Muscle of arm (tissue), 12 donors: Measurements from ENCODE around the gene PTPRN2. TPM values are rescaled to one million over a fixed set of nuclear protein-coding genes. Genes with fewer than 3 reads are reported as not detected.
"Not testable (repeated sequence)": the region's sequence is repeated elsewhere in the genome, so short reads cannot be mapped to it uniquely, and the experiment has no call there.

Experiments used
- DNase-seq: peaks from one replicate; pipeline ENCODE4 v3.0.0-alpha.2; 2013
- polyA plus RNA-seq, 12 donors: library from polyadenylated mRNA; unstranded; fragments of 120-200 nt; gene quantifications; one replicate each; pipeline ENCODE4 v1.2.1, GENCODE V29; 2013; ENCODE audit not compliant: insufficient read length in 12 of 12

The PTPRN2 gene
- polyA plus RNA-seq, 12 donors = 1.6 to 8.7 (median 2.3) TPM; not detected in 1

DNA sequence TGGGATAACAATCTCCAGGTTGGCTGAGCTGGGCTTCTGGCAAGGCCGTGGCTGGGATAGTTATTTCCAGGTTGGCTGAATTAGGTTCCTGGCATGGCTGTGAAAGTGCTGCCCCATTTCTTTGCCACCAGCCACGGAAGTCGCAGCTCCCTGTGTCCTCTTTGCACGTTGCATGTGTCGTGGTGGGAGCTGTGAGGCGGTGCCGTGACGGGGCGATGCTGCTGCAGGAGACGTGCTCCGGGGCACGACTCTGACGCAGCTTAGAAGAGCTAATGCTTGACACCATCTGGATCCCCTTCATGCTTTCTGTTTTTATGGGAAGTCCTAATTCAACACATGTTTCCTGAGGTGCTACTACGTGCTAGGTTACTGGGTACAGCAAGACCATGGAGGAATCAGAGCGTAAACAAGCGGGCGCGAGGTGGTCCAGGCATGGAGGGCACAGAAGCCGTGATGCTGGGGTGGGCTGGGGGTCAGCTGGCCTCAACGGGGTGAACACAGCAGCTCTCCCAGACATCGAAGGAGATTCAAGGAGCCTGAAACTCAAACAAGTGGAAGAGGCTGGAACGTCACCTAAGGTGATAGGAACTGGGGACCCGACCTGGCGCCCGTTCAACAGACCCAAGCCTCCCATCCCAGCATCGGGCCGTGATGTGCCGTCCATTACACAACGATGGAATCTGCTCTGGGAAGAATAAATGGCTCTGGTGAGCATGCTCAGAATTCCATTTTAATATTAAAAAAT is 843.7 kb downstream of the PTPRN2 start:
- no peak for DNase-seq

DNA sequence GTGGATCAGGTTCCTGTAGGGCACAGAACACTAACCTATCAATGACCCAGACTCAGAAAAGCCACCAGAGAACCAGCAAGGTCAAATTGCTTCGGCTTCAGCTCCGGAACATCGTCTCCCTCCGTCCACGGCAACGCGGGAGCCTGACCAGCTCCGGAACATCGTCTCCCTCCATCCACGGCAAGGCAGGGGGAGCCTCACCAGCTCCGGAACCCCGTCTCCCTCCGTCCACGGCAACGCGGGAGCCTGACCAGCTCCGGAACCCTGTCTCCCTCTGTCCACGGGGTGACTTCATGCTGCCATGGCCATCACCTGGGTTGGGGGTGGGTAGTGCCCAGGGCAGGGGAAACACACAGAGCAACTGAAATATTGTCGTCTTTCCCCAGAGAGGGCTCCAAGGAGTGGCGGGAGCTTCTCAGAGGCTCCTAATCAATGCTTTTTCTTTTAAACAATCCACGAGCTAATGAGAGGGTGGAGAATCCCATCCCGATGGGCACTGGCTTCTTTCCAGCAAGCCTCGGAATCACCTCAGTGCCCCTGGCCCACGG is 847.3 kb downstream of the PTPRN2 start:
- no peak for DNase-seq

DNA sequence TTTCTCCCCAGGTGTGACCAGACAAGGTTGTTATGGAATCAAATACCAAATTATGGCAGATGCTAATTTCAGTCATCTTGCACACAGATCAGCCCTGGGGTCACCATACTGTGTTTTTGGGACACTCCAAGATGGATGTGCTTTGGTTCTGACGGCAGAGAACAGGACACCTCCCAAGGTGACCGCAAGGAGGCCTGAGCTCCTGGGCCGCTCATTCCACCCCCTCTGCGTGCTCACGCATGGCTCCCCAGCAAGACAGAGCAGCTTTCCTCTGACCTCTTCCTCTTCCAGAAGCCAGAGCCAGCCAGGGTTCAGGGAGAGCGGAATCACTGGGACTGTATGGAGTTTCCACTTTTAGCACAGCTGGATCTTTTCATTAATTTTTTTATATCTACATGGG is 848.0 kb downstream of the PTPRN2 start:
- no peak for DNase-seq

DNA sequence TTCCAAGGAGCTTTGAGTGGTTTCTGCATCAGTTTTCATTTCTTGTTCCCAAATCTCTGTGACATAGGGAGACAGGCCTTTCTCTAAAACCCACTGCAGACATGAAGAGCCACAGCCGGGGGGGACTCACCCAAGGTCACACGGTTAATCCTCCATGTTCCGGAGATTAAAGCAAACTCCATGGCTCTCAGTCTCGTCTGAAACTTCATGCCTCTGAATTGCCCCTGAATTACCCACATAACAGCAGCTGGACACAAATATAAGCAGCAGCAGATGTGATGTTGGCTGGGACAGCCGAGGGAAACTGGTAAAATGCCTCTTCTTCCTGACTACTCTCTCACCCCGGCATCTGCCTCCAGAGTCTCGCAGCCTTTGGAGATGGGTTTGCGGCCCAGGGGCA is 848.6 kb downstream of the PTPRN2 start:
- DNase-seq = peak; percentile 2

DNA sequence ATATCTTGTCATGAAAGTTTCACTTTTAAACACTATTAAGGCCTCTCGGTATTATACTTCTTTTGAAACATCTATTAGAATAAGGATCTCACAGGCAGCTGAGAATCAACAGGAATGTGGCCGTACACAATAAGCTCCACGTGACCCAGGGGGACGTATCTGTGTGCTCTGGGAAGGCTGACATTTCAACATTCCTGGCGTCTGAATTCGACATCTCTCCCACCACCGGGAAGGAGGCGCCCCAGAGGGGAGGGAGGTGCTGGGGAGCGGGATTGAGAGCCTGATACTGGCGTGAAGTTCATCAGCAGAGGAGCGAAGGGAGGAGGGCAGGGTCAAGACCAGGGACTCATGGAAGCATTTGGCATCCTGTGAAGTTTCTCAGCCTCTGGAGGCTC is 849.6 kb downstream of the PTPRN2 start:
- peak; percentile 15 for DNase-seq

DNA sequence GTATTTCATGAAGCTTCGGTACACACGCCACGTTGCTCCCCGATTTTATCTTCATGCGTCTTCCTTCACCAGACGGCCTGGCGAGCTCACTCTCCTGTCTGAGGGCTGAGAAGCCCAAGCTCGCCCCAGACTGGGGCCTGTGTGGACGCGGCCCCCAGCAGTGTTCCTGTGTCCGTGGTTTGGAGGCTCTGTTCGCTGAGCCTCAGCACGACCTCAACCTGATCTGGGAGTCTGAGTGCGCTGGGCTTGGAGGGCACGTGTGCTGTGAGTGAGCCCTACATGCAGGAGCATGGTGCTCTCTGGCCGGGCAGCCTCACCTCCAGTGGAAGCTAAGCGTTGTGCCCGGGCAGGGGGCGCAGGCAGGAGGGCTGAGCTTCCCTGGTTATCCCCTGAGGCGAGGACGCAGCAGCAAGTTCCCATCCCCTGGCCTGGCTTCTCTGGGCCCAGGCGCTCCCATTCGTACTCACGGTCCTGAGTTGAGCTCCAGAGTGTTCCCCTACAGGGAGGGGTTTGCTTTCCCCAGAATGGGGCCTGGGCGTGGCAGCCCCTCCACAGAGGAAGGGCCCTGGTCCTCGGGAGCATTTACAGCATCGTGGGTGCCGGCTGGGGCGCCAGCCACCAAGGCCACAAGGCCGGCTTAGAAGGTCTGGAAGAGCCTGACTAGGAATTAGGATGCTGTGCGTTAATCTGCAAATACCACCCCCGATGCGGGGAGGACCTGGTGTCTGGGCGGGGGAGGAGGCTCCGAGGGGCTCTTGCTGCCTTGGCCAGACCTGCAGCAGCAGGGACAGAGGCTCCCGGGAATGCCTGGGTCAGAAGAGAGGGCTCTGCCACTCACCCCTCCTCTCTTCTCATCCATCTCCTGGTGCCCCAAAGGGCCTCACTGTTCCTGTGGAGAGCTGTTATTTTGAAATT is 850.2 kb downstream of the PTPRN2 start:
- DNase-seq = no peak

DNA sequence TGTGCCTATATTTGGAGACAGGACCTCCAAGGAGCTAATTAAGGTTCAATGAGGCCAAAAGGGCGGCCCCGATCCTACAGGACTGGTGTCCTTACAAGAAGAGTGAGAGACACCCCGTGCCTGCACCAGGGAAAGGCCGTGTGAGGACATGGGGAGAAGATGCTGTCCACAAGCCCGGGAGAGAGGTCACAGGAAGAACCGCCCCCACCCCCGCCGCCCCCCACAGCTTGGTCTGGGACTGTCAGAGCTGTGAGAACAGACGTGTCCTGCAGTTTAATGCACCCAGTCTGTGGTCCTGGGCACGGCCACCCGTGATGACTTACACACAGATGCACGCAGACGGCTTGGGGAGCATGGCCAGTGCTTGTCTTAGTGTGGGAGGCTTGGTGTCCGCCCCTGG is 851.3 kb downstream of the PTPRN2 start:
- no peak for DNase-seq

DNA sequence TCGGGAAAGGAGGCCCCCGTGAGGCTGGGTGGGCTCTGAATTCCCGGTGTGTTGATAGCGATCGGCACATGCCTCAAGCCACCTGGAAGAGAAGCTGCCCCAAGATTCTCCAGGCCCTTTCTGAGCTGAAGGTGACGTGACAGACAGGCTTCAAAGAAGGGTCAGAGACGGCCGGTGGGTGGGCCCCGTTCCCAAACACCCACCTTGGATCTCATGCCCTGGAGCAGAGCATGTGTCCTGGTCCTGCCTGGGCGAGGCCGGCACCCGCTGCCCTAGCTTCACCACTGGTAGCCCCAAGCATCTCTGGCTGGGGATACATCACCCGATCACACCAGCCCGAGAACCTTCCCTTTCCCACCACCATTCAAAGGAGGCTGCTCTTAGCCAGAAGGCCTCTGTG is 851.8 kb downstream of the PTPRN2 start:
- DNase-seq = no peak

DNA sequence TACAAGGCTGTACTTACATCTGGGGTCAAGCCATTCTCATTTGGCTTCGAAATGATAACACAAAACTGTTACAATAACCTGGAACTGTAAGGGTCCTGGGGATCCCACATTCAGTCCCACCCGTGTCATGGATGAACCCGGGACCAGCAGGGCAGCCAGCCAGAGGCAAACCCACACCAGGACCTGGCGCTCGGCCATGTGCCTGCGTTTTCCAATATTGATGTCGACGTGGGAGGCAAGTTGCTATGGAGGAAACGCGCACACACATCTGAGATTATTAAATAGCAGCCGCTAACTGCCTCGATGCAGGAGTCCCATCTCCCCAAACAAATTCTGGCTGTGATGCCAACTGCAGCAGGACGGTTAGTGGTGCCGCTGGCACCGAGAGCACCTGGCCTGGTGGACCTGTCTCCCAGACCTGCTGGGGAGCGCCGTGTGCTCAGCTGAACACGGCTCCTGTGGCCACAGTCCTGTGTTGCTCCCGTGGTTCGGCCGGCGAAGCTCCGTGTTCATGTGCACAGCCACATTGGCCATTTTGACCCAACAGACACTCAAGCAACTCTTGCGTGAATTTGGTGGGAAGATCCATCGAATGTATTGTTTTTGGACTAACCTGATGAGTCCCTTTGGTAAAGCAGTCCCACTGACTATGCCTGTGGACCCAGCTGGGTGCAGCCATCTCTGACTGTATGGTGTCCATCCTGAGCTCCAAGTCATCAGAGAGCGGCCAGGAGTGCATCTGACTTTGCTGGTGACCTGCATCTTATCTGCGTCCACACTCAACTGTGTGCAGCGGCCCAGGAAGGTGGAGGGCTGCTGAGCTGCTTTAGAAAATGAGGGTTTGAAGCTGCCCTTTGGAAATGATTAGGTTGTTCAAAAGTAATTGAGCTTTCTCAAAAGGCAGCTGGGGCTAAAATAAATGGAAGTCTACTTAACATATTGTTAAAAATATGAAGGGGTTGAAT is 852.7 kb downstream of the PTPRN2 start:
- no peak for DNase-seq

DNA sequence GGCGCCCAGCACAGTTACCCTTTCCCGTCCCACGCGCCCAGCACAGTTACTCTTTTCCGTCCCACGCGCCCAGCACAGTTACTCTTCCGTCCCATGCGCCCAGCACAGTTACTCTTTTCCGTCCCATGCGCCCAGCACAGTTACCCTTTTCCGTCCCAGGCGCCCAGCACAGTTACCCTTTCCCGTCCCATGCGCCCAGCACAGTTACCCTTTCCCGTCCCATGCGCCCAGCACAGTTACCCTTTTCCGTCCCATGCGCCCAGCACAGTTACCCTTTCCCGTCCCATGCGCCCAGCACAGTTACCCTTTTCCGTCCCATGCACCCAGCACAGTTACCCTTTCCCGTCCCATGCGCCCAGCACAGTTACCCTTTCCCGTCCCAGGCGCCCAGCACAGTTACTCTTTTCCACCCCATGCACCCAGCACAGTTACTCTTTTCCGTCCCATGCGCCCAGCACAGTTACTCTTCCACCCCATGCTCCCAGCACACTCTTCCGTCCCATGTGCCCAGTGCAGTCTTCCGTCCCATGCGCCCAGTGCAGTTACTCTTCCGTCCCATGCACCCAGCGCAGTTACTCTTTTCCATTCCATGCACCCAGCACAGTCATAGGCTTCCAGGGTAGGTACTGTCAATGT is 853.7 kb downstream of the PTPRN2 start:
- DNase-seq = not testable (repeated sequence)

DNA sequence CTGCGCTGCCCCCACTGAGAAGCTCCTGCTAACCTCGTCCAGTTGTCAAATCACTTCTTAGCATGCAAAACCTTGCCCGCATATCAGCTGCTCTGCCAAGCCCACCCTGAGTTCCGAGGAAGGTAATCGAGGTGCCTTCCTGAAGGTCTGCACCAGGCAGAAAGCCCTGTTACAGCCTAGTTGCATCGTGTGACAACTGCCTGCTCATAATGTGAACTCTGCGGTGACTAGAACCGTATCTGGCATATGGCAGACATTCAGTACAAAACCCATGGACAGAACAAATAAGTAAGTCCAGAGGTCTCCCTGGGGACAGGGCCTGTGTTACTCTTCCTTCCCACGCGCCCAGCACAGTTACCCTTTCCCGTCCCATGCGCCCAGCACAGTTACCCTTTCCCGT is 856.5 kb downstream of the PTPRN2 start:
- DNase-seq = no peak

DNA sequence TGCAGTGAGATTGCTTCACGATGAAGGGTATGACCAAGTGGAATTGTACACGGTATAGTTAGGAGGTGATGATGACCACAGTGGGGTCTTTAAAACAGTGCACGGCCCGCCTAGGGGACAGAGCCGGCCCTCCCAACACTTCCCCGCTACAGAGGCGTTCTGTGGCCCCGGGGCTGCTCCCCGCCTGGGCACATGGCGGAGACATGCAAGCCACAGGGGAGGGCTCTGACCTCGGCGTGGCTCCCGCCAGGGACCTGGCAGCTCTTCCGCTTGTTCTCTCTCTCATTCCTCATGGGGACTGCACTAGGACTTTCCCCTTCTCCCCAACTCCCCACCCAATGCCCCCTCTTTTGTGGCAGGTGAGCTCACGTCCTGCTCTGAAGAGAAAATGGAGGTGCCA is 857.0 kb downstream of the PTPRN2 start:
- DNase-seq = no peak

DNA sequence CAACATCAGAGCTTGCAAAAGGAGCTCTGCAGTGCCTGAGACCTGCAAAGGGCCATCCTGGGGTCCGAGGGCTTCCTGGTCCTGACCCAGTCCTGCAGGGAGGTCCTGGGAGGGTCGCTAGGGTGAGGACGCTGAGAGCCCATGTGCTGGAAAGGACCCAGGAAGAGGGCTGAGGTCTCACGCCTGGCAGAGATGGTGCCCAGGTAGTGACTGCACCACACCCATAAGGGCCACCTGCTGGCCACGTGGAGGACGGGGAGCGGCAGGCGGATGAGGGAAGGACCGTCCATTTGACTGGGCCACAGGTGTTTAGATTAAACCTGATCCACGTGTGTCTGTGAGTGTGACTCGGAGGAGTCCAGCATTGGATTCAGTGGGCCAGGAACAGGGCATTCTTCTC is 858.1 kb downstream of the PTPRN2 start:
- DNase-seq = no peak

DNA sequence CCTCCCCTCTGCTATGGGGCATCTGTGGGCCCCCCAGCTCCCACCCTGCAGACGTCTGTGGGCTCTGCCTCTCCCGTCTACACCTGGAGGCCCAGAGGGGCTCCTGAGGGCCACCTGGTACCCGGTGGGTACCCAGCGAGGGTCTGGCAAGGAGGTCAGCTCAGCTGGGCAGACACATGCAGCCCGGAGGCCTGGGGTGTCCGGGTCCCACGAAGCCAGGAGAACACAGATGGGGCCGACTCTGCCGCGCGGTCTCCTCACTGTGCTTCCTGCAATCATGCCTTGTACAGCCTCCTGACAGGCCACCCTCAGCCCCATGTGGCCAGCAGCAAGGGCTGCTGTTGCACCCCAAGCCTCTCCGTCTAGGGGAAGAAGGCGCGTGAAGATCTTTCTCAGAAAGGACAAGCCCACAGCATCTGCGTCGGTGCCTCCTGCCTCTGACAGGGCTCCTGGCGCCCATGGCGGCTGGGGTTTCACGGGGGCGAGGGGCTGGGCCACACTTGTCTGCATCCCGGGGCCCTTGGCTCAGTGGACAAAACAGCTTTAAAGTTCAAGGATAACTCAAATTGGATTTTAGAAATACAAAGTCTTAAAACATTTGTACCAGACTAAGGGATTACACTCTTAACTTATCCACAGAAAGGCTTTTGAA is 859.5 kb downstream of the PTPRN2 start:
- no peak for DNase-seq

DNA sequence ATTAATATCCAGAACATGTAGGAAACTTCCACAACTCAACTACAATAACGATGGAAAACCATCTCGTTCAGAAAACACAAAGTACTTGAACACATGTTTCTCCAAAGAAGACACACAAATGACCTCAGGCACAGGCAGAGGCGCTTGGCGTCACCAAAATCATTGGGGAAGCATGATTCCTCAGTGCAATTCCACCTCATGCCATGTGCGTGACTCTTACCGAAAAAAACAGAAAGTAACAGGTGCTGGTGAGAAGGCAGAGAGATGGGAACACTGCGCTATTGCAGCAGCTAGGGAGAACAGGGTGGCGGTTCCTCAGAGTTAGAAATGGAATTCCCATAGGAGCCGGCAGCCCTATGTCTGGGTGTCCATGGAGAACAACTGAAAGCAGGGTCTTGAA is 860.9 kb downstream of the PTPRN2 start:
- DNase-seq = no peak

DNA sequence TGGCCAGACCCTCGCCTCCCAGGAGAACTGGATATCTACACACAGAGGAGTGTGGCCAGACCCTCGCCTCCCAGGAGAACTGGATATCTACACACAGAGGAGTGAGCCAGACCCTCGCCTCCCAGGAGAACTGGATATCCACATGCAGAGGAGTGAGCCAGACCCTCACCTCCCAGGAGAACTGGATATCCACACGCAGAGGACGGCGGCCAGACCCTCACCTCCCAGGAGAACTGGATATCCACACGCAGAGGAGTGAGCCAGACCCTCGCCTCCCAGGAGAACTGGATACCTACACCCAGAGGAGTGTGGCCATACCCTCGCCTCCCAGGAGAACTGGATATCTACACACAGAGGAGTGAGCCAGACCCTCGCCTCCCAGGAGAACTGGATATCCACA is 862.3 kb downstream of the PTPRN2 start:
- not testable (repeated sequence) for DNase-seq

DNA sequence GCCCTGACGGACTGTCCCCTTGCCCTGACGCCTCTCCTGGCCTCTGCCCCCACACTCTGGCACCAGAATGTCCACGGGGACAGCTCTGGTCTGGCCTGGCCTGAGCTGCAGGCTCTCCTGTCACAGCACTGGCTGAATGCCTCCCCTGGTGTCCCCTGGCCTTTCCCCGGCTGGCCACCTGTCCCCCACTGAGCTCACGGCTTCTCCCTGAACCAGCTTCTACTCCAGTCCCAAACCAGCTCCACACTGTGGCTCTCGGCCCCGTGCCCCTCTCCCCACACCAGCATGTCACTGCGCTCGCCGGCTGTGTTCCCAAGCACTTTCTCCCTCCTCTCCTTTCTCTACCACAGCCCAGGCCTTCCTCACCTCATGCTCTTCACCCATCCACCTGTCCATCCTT is 864.4 kb downstream of the PTPRN2 start:
- DNase-seq = no peak

DNA sequence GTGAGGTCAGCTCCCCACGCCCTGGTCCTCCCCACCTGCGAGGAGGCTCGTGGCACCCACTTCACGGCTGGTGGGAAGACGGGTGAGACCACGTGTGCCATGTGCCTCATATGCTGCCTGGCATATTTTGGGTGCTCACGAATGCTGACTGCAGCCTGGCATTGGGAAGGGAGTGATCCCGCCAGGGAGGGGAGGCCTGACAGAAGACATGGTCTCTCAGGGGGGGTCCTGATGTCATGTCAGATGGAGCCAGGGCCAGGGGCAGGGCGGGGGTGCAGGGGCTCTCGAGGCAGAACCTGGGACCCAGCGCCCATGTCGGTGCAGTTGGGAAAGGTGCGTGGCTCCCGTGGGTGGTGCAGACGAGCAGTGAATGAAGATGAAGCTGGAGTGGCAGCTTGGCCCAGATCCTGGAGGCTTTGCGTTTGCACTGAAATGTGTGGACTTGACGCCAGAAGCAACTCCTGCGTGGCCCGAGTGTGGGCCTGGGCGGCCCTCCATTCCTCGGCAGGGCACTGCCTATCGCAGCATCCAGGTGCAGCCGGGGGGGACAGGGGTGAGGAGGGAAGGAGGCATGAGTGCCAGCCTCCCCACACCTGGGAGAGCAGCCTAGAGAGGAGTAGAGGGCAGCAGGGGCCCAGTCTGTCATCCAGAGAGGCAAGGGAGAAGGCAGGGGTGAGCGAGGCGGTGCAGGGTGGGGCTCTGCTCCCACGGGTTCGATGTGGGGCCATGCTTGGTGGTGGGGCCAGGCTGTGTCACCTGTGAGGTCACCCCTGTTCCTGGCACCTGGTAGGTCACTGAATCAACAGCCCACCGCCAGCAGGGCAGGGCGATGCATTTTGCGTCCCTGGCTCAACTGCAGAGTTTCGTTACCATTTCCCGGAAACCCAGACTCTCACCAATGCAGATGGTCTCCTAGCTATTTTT is 865.2 kb downstream of the PTPRN2 start:
- no peak for DNase-seq

DNA sequence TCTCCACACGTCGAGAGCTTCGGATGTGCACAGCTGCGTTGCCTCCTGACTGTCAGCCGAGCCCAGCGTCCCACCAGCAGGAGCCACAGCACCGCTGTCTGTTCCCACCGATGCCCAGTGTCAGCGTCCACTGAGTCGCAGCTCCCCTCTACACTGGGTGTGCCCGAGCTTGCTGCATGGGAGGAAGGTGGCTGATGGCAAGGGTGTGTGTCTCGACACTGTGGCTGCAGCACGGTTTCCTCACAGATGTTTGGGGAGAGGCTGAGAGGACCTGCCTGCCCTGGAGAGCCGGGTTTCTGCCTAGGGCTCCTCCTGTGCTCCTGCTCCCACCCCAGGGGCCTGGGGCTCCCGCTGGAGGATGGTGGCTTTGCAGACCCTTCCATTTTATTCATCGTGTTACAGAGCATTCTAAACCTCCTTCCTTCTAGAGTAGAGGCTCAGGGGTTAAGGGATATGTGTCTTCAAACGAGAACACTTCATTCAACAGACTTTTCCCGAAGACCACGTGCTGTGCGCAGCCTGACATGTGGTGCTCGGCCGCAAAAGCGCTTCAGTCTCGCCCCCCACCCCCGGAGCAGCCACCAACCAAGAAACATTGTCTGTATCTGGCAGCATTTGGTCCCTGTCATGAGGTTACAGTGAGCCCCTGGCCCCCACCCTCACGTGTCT is 866.0 kb downstream of the PTPRN2 start:
- no peak for DNase-seq
